Body of pancreas (tissue), 4 donors: ENCODE data around the gene FASTKD1. TPM values are rescaled to one million over a fixed set of nuclear protein-coding genes. Genes with fewer than 3 reads are reported as not detected.

Experiments used
- ATAC-seq: fragments of 150-250 bp; one replicate; pipeline ENCODE4 v1.9.1; 2016
- DNase-seq, 4 donors: peaks; one replicate each; pipeline ENCODE4 v3.0.0-alpha.2; 2019
- H3K27ac ChIP-seq, 4 donors: fragments of 200-600 bp; sonication (generic); 1 replicate in 3 of 4; 2 replicates in 1 of 4; pipeline versions ENCODE4 v1.5.1 to v1.6.1; 2016 to 2019; ENCODE audit warnings: mild to moderate bottlenecking in 1 of 4, mixed read lengths in 1 of 4, moderate library complexity in 1 of 4
- H3K27me3 ChIP-seq, 2 donors: fragments of 200-600 bp; sonication (generic); one replicate each; pipeline ENCODE4 v1.6.0; 2016; ENCODE audit warnings: mild to moderate bottlenecking in 1 of 2
- H3K36me3 ChIP-seq, 2 donors: fragments of 200-600 bp; sonication (generic); replicated peaks in 1 of 2; 2 replicates each; pipeline ENCODE4 v1.5.1; 2016; ENCODE audit warnings: low read depth in 2 of 2; ENCODE audit not compliant: insufficient read depth in 1 of 2
- H3K4me1 ChIP-seq: fragments of 200-600 bp; sonication (generic); one replicate; pipeline ENCODE4 v1.6.0; 2016
- H3K4me3 ChIP-seq, 2 donors: fragments of 200-600 bp; sonication (generic); 1 replicate in 1 of 2; 2 replicates in 1 of 2; pipeline ENCODE4 v1.5.1; 2016 to 2019
- H3K9me3 ChIP-seq, 3 donors: fragments of 200-600 bp; sonication (generic); 1 replicate in 2 of 3; 2 replicates in 1 of 3; pipeline ENCODE4 v1.5.1; 2016
- POLR2A ChIP-seq, 3 donors: fragments of 450-650 bp; IDR thresholded peaks; one replicate each; pipeline ENCODE4 v1.6.1; 2016; ENCODE audit warnings: antibody characterized with exemption in 3 of 3, mild to moderate bottlenecking in 2 of 3
- WGBS, 2 donors: methylation state at CpG; one replicate each; pipeline ENCODE4 v1.1.5; 2017; 5-methylcytosine and 5-hydroxymethylcytosine counted together
- intact Hi-C: fragments of 100-400 bp; cut with DNase I; formaldehyde crosslinking; loops from one replicate; pipeline ENCODE4 v1.15.1; 2023
- total RNA-seq, 2 donors: library from RNA; depleted of rRNA; stranded (reverse); fragments of >200 nt; gene quantifications; one replicate each; pipeline ENCODE4 v1.1.0, GENCODE V29; 2016
- TF ChIP-seq, protein P1 (sequence below), 7 experiments: fragments of 450-650 bp in 4 of 7; fragments of 200-600 bp in 3 of 7; sonication (generic) in 3 of 7; IDR thresholded peaks; one replicate each; pipeline ENCODE4 v1.5.1; 2016 to 2019; ENCODE audit warnings: antibody characterized with exemption in 7 of 7

The FASTKD1 gene
- total RNA-seq, 2 donors from 2014 or later: 13.2 to 18.2 TPM

GRCh38 chr2:169509955-169510354 is 63.7 kb downstream of the FASTKD1 start:
- intact Hi-C loops: no loop called here
- 74 to 86% methylated on average over 8 of the region's 8 CpGs for WGBS, 2 donors
- Histone ChIP-seq H3K36me3 (no peaks in the 10 kb centered on the region), H3K9me3 (no peaks in the 10 kb centered on the region), H3K4me1 (peaks cover 20% of the 10 kb centered on the region), H3K4me3 (no peak overlapping the region), H3K27me3 (no peaks in the 10 kb centered on the region), H3K27ac (no peak overlapping the region)
- no peak for DNase-seq
- no peak for ATAC-seq
- TF ChIP-seq POLR2A (IDR thresholded peaks at IDR 0.05): no peak
- TF ChIP-seq, protein P1, sequence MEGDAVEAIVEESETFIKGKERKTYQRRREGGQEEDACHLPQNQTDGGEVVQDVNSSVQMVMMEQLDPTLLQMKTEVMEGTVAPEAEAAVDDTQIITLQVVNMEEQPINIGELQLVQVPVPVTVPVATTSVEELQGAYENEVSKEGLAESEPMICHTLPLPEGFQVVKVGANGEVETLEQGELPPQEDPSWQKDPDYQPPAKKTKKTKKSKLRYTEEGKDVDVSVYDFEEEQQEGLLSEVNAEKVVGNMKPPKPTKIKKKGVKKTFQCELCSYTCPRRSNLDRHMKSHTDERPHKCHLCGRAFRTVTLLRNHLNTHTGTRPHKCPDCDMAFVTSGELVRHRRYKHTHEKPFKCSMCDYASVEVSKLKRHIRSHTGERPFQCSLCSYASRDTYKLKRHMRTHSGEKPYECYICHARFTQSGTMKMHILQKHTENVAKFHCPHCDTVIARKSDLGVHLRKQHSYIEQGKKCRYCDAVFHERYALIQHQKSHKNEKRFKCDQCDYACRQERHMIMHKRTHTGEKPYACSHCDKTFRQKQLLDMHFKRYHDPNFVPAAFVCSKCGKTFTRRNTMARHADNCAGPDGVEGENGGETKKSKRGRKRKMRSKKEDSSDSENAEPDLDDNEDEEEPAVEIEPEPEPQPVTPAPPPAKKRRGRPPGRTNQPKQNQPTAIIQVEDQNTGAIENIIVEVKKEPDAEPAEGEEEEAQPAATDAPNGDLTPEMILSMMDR (IDR thresholded peaks at IDR 0.05): no peak

- DNase-seq (no peak), ATAC-seq (no peak)
- Histone ChIP-seq H3K9me3 (no peaks in the 10 kb centered on the region), H3K4me1 (peaks cover 20% of the 10 kb centered on the region), H3K27ac (peak within 1 kb of the TSS in 1 of 4 donors; percentile 31), H3K27me3 (no peaks in the 10 kb centered on the region), H3K36me3 (no peaks in the 10 kb centered on the region), H3K4me3 (no peak within 1 kb of the TSS)
- no peak for TF ChIP-seq POLR2A (IDR thresholded peaks at IDR 0.05)
- TF ChIP-seq, protein P1 (IDR thresholded peaks at IDR 0.05): no peak
- WGBS, 2 donors: 61 to 73% methylated on average over 4 of the region's 4 CpGs
- intact Hi-C loops: no loop called here
Measured at GRCh38 chr2:169509298-169509885, 64.3 kb downstream of the FASTKD1 start, which contains the start of gene KLHL41. Gene KLHL41 (plus strand): TSS chr2:169509702. CDS start chr2:169509779, 77 bp downstream.

DNA sequence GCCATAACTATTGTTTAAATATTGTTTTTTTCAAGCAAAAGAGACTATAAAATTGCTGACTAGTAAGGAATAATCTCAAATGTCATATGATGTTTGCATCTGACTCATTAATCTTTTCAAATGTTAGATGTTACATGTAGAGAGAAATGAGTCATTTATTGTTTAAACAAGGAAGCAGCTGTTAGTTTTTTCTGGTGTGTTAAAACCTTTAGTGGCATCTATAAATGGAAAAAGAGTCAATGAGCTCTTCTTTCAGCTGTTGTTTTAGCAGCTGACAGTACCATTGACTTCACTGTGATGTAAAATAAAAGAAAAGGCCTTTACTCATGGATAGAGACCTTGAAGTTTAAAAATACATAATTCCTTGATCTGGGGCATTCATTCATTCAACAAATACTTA is 66.0 kb downstream of the FASTKD1 start:
- Histone ChIP-seq H3K4me1 (peaks cover 20% of the 10 kb centered on the region), H3K9me3 (no peaks in the 10 kb centered on the region), H3K36me3 (no peaks in the 10 kb centered on the region), H3K4me3 (no peak overlapping the region), H3K27me3 (no peaks in the 10 kb centered on the region), H3K27ac (peak overlapping the region in 2 of 4 donors; percentile 33 to 47)
- DNase-seq (no peak), ATAC-seq (peak; percentile 78)
- TF ChIP-seq, protein P1 (IDR thresholded peaks at IDR 0.05): no peak
- TF ChIP-seq POLR2A (IDR thresholded peaks at IDR 0.05): no peak
- intact Hi-C loops: no loop called here

- Histone ChIP-seq H3K27ac (no peak overlapping the region), H3K4me3 (no peak overlapping the region), H3K36me3 (peaks cover 0 to 1% of the 10 kb centered on the region in 2 donors), H3K4me1 (peaks cover 19% of the 10 kb centered on the region), H3K27me3 (no peaks in the 10 kb centered on the region), H3K9me3 (no peaks in the 10 kb centered on the region)
- ATAC-seq (no peak), DNase-seq (no peak)
- no peak for TF ChIP-seq POLR2A (IDR thresholded peaks at IDR 0.05)
- TF ChIP-seq, protein P1 (IDR thresholded peaks at IDR 0.05): no peak
- intact Hi-C loops: no loop called here
- WGBS, 2 donors: 96% methylated on average over 19 of the region's 19 CpGs
Measured at GRCh38 chr2:169504651-169505050, 69.0 kb downstream of the FASTKD1 start.

GRCh38 chr2:169495310-169495928 is 78.2 kb downstream of the FASTKD1 start:
- no peak for ATAC-seq

More at GRCh38 chr2:169495310-169495928, 78.2 kb downstream of the FASTKD1 start:
- DNase-seq: no peak
- no peaks in the 10 kb centered on the region for H3K4me1 ChIP-seq
- H3K4me3 ChIP-seq: no peak overlapping the region
- WGBS, 2 donors: 92 to 97% methylated on average over 5 of the region's 5 CpGs
- H3K27ac ChIP-seq: no peak overlapping the region
- TF ChIP-seq, protein P1 (IDR thresholded peaks at IDR 0.05): no peak
- no peak for TF ChIP-seq POLR2A (IDR thresholded peaks at IDR 0.05)
- no peaks in the 10 kb centered on the region for H3K9me3 ChIP-seq
- intact Hi-C loops: no loop called here
- H3K27me3 ChIP-seq: no peaks in the 10 kb centered on the region
- no peaks in the 10 kb centered on the region for H3K36me3 ChIP-seq
